T-helper 1 cell (primary cell): Measurements from ENCODE around the gene NPIPB12.
A peak's percentile ranks its signal among the peaks of the same experiment; 100 is the strongest.
"Not testable (repeated sequence)": the region's sequence is repeated elsewhere in the genome, so short reads cannot be mapped to it uniquely, and the experiment has no call there.

Source experiments
- DNase-seq, 5 donors: peaks; one replicate each; pipeline ENCODE4 v3.0.0-alpha.2; 2012 to 2020
- total RNA-seq, 4 donors: gene quantifications; one replicate each; lab custom pipeline; 2026; lab: John Stamatoyannopoulos, UW

The NPIPB12 gene
- 0.80 to 1.8 (median 0.88) reads per million in 4 donors for total RNA-seq

- DNase-seq, result not testable (repeated sequence)
Measured at GRCh38 chr16:29506308-29506707, at the start of gene NPIPB12. Gene NPIPB12 (minus strand): TSS chr16:29506408.

GRCh38 chr16:29521520-29521919 is 15.3 kb upstream of the NPIPB12 start:
- not testable (repeated sequence) for DNase-seq

GRCh38 chr16:29482276-29482675 is 23.9 kb downstream of the NPIPB12 start:
- peak in 2 of 5 donors; percentile 0 to 8 for DNase-seq

- DNase-seq, result not testable (repeated sequence)
Measured at GRCh38 chr16:29472065-29472464, 34.1 kb downstream of the NPIPB12 start.

GRCh38 chr16:29469660-29470059 is 36.5 kb downstream of the NPIPB12 start:
- peak in 3 of 5 donors; percentile 32 to 44 (median 38) for DNase-seq

- not testable (repeated sequence) for DNase-seq
Measured at GRCh38 chr16:29467654-29468366, 38.4 kb downstream of the NPIPB12 start.

- not testable (repeated sequence) for DNase-seq
Measured at GRCh38 chr16:29466904-29467303, 39.3 kb downstream of the NPIPB12 start.

- DNase-seq, result not testable (repeated sequence)
Measured at GRCh38 chr16:29465985-29466824, 40.0 kb downstream of the NPIPB12 start.

- not testable (repeated sequence) for DNase-seq
Measured at GRCh38 chr16:29460647-29461030, 45.6 kb downstream of the NPIPB12 start.

- not testable (repeated sequence) for DNase-seq
Measured at GRCh38 chr16:29459706-29460646, 46.2 kb downstream of the NPIPB12 start, which contains the start of gene SULT1A4. Gene SULT1A4 (plus strand): TSS chr16:29459913. CDS start chr16:29461386, 1,473 bp downstream.

GRCh38 chr16:29457660-29458059 is 48.5 kb downstream of the NPIPB12 start:
- not testable (repeated sequence) for DNase-seq

GRCh38 chr16:29454828-29455227 is 51.4 kb downstream of the NPIPB12 start:
- DNase-seq, result not testable (repeated sequence)

- DNase-seq, result not testable (repeated sequence)
Measured at GRCh38 chr16:29454269-29454668, 51.9 kb downstream of the NPIPB12 start, which contains the start of the genes BOLA2 and SLX1B. Gene BOLA2 (minus strand): TSS chr16:29454351. CDS start chr16:29454253, 98 bp downstream. Gene SLX1B (plus strand): TSS chr16:29454533.

GRCh38 chr16:29453754-29454153 is 52.5 kb downstream of the NPIPB12 start:
- not testable (repeated sequence) for DNase-seq
